K562 (cell line): ENCODE measurements around the gene GUCY1A2.

Source experiments
- AFF4 ChIP-seq: sonication (generic); formaldehyde crosslinking; IDR thresholded peaks from 2 replicates; pipeline ENCODE4 v1.8.0; 2023; ENCODE audit warnings: mild to moderate bottlenecking, missing genetic modification reagents
- BRF2 ChIP-seq: IDR thresholded peaks from 3 replicates; pipeline ENCODE4 v1.6.1; 2011; ENCODE audit warnings: borderline replicate concordance, mild to moderate bottlenecking; ENCODE audit not compliant: insufficient read length, insufficient read depth
- CTCF ChIP-seq, 3 experiments: IDR thresholded peaks in 2 of 3; conservative IDR thresholded peaks in 1 of 3; 2 replicates each; pipeline ENCODE4 v1.5.1; 2011 to 2012; ENCODE audit warnings: low read length in 3 of 3, mild to moderate bottlenecking in 3 of 3, control low read depth in 2 of 3, improper control_type of control experiment in 1 of 3, inconsistent platforms in 1 of 3, low read depth in 1 of 3, mixed read lengths in 1 of 3, moderate library complexity in 1 of 3; ENCODE audit not compliant: insufficient read depth in 2 of 3
- KHSRP ChIP-seq: fragments of 450-650 bp; IDR thresholded peaks from 2 replicates; pipeline ENCODE4 v1.6.1; 2017
- MLX ChIP-seq, 2 experiments: fragments of 450-650 bp in 1 of 2; sonication (generic) in 1 of 2; formaldehyde crosslinking; conservative IDR thresholded peaks; 2 replicates each; pipeline versions ENCODE4 v1.4.0 to v1.8.1; 2020 to 2022; ENCODE audit warnings: mild to moderate bottlenecking in 1 of 2, missing genetic modification reagents in 1 of 2
- POLR2A ChIP-seq: fragments of 450-650 bp; conservative IDR thresholded peaks from 2 replicates; pipeline ENCODE4 v1.6.1; 2016
- RFX5 ChIP-seq: IDR thresholded peaks from 2 replicates; pipeline ENCODE4 v1.6.1; 2011; ENCODE audit warnings: low read depth, mild to moderate bottlenecking, improper control_type of control experiment, low read length
- ZBTB8A ChIP-seq: fragments of 450-650 bp; IDR thresholded peaks from 2 replicates; pipeline ENCODE4 v1.6.1; 2018; ENCODE audit warnings: mild to moderate bottlenecking, moderate library complexity; ENCODE audit not compliant: partially characterized antibody
- ZNF586 ChIP-seq: fragments of 450-650 bp; formaldehyde crosslinking; conservative IDR thresholded peaks from 2 replicates; pipeline ENCODE4 v1.4.0; 2020; ENCODE audit warnings: mild to moderate bottlenecking, moderate library complexity

- TF ChIP-seq AFF4 (CRISPR knock-in tag), result no peak
- no peak for TF ChIP-seq BRF2
- no peak for TF ChIP-seq POLR2A
- TF ChIP-seq ZNF586 (CRISPR knock-in tag), result no peak
- no peak for TF ChIP-seq CTCF (IDR thresholded peaks at IDR 0.05 in 2 of 3, conservative IDR thresholded peaks at IDR 0.05 in 1 of 3; ENCODE audit: insufficient read depth in 2 of 3, low read depth in 1 of 3, low read length in 3 of 3)
- TF ChIP-seq RFX5, result no peak
- no peak for TF ChIP-seq MLX (CRISPR knock-in tag; conservative IDR thresholded peaks at IDR 0.05)
- TF ChIP-seq ZBTB8A, result no peak
- TF ChIP-seq KHSRP, result no peak
Observed at GRCh38 chr11:106840947-106841346, 177.3 kb downstream of the GUCY1A2 start.
